ENCODE results near the gene PRR20G. TPM values are rescaled to one million over a fixed set of nuclear protein-coding genes. Genes with fewer than 3 reads are reported as not detected.
"Not testable (repeated sequence)": the region's sequence is repeated elsewhere in the genome, so short reads cannot be mapped to it uniquely, and the experiment has no call there.

Gene PRR20G
- total and polyA plus RNA-seq, 2 donors (not counting 1 experiment from before 2014, with no cell fraction given) = not detected

DNA sequence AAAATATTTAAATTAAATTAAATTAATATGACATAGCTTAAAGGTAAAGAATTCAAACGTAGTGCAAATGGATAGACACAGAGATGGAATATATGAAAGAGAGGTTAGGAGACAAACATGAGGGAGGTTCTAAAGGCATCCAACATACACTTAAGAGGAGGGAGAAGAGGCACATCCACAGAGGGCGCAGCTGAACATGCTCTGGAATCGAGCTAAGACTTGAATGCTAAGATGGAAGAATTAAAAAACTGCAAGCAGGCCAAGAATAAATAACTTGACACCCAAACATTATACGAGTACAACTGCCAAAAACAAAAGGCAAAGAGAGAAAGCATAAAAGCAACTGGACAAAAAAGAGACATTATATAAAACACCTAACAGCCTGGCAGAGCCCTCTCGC lies 9.1 kb upstream of the PRR20G start:
- no peak for ATAC-seq (ENCODE audit: low read depth)
- no peak overlapping the region for H2AFZ ChIP-seq (ENCODE audit: insufficient read depth, low read depth, low read length, poor library complexity, severe bottlenecking)
- H3K27me3 ChIP-seq (replicated peaks in 1 of 4; ENCODE audit: control extremely low read depth in 1 of 4, control insufficient read depth in 3 of 4, insufficient read depth in 4 of 4, low read length in 3 of 4) = no peaks in the 10 kb centered on the region
- Mint-ChIP-seq H3K27me3 (peaks cover 11% of the 10 kb centered on the region), H3K27ac (no peak overlapping the region), H3K4me3 (no peak overlapping the region), H3K9me3 (ENCODE audit: insufficient read depth) (peaks cover under 1% of the 10 kb centered on the region), H3K4me1 (no peaks in the 10 kb centered on the region)
- ChIA-PET CTCF (no interaction called here), POLR2A (no interaction called here)
- no peak for TF ChIP-seq EZH2 (IDR thresholded peaks at IDR 0.05; ENCODE audit: borderline replicate concordance, insufficient read depth, low read depth, low read length, poor library complexity, severe bottlenecking)
- TF ChIP-seq, protein P1, sequence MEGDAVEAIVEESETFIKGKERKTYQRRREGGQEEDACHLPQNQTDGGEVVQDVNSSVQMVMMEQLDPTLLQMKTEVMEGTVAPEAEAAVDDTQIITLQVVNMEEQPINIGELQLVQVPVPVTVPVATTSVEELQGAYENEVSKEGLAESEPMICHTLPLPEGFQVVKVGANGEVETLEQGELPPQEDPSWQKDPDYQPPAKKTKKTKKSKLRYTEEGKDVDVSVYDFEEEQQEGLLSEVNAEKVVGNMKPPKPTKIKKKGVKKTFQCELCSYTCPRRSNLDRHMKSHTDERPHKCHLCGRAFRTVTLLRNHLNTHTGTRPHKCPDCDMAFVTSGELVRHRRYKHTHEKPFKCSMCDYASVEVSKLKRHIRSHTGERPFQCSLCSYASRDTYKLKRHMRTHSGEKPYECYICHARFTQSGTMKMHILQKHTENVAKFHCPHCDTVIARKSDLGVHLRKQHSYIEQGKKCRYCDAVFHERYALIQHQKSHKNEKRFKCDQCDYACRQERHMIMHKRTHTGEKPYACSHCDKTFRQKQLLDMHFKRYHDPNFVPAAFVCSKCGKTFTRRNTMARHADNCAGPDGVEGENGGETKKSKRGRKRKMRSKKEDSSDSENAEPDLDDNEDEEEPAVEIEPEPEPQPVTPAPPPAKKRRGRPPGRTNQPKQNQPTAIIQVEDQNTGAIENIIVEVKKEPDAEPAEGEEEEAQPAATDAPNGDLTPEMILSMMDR (IDR thresholded peaks at IDR 0.05) = no peak
- no peak overlapping the region for H3K4me3 ChIP-seq (ENCODE audit: control extremely low read depth in 1 of 5, extremely low read depth in 1 of 5, insufficient read depth in 1 of 5, low read depth in 2 of 5, low read length in 4 of 5)
- intact Hi-C loops (cut with micrococcal nuclease) = no loop called here
- H3K4me1 ChIP-seq (ENCODE audit: control insufficient read depth in 2 of 2, insufficient read depth in 2 of 2, low read length in 2 of 2) = no peaks in the 10 kb centered on the region
- DNase-seq = no peak
- H3K79me2 ChIP-seq (ENCODE audit: control insufficient read depth, insufficient read depth, low read length) = no peaks in the 10 kb centered on the region
- no peaks in the 10 kb centered on the region for H3K36me3 ChIP-seq (replicated peaks in 1 of 2; ENCODE audit: control extremely low read depth in 1 of 2, control insufficient read depth in 1 of 2, extremely low read depth in 1 of 2, insufficient read depth in 2 of 2, low read length in 1 of 2)
- WGBS (ENCODE audit: insufficient coverage) = 100% methylated on average over 1 of the region's 5 CpGs
- H4K20me1 ChIP-seq (ENCODE audit: control insufficient read depth, insufficient read depth, low read length, poor library complexity, severe bottlenecking) = no peaks in the 10 kb centered on the region
- peaks cover 0 to 4% (median 0%) of the 10 kb centered on the region in 3 donors for H3K9me3 ChIP-seq (ENCODE audit: control extremely low read depth in 1 of 3, control insufficient read depth in 2 of 3, insufficient read depth in 1 of 3, low read length in 2 of 3)
- H3K9ac ChIP-seq (ENCODE audit: low read length) = no peak overlapping the region
- H3K27ac ChIP-seq (ENCODE audit: low read length in 2 of 2) = no peak overlapping the region
- no peak overlapping the region for H3K4me2 ChIP-seq (replicated peaks; ENCODE audit: low read depth, low read length, poor library complexity, severe bottlenecking)

DNA sequence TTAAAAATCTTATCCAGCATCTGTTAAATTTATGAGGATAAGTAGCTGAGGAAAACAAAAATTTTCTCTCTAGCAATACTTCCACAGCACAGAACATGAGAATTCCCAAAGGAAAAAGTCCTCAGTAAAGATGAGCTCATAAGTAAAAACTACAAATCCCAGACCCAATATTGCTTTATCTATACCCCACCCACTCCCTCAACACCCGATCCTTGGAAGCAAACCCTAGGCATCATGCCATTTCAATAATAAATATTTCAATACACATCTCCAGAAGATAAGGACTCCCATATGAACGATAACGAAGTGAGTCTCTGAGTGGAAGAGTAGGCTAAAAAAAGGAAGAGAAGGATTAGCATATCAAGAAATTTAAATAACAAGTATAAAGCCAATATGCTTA lies 8.3 kb upstream of the PRR20G start:
- Histone ChIP-seq H3K9me3 (ENCODE audit: control extremely low read depth in 1 of 3, control insufficient read depth in 2 of 3, insufficient read depth in 1 of 3, low read length in 2 of 3) (peaks cover 0 to 4% (median 0%) of the 10 kb centered on the region in 3 donors), H3K79me2 (ENCODE audit: control insufficient read depth, insufficient read depth, low read length) (no peaks in the 10 kb centered on the region), H3K36me3 (replicated peaks in 1 of 2; ENCODE audit: control extremely low read depth in 1 of 2, control insufficient read depth in 1 of 2, extremely low read depth in 1 of 2, insufficient read depth in 2 of 2, low read length in 1 of 2) (no peaks in the 10 kb centered on the region), H2AFZ (ENCODE audit: insufficient read depth, low read depth, low read length, poor library complexity, severe bottlenecking) (no peak overlapping the region), H3K4me3 (ENCODE audit: control extremely low read depth in 1 of 5, extremely low read depth in 1 of 5, insufficient read depth in 1 of 5, low read depth in 2 of 5, low read length in 4 of 5) (no peak overlapping the region), H3K4me1 (ENCODE audit: control insufficient read depth in 2 of 2, insufficient read depth in 2 of 2, low read length in 2 of 2) (no peaks in the 10 kb centered on the region), H3K27ac (ENCODE audit: low read length in 2 of 2) (no peak overlapping the region), H3K9ac (ENCODE audit: low read length) (no peak overlapping the region), H4K20me1 (ENCODE audit: control insufficient read depth, insufficient read depth, low read length, poor library complexity, severe bottlenecking) (no peaks in the 10 kb centered on the region), H3K27me3 (replicated peaks in 1 of 4; ENCODE audit: control extremely low read depth in 1 of 4, control insufficient read depth in 3 of 4, insufficient read depth in 4 of 4, low read length in 3 of 4) (no peaks in the 10 kb centered on the region), H3K4me2 (replicated peaks; ENCODE audit: low read depth, low read length, poor library complexity, severe bottlenecking) (no peak overlapping the region)
- ATAC-seq (ENCODE audit: low read depth) = no peak
- POLR2A ChIA-PET = no interaction called here
- DNase-seq = no peak
- Mint-ChIP-seq H3K4me1 (no peaks in the 10 kb centered on the region), H3K27me3 (peaks cover 11% of the 10 kb centered on the region), H3K4me3 (no peak overlapping the region), H3K27ac (no peak overlapping the region), H3K9me3 (ENCODE audit: insufficient read depth) (peaks cover 6% of the 10 kb centered on the region)
- TF ChIP-seq EZH2 (IDR thresholded peaks at IDR 0.05; ENCODE audit: borderline replicate concordance, insufficient read depth, low read depth, low read length, poor library complexity, severe bottlenecking) = no peak
- TF ChIP-seq, protein P1 (IDR thresholded peaks at IDR 0.05) = no peak
- intact Hi-C loops (cut with micrococcal nuclease) = no loop called here
- 100% methylated on average over 1 of the region's 3 CpGs for WGBS (ENCODE audit: insufficient coverage)
- CTCF ChIA-PET = no interaction called here

DNA sequence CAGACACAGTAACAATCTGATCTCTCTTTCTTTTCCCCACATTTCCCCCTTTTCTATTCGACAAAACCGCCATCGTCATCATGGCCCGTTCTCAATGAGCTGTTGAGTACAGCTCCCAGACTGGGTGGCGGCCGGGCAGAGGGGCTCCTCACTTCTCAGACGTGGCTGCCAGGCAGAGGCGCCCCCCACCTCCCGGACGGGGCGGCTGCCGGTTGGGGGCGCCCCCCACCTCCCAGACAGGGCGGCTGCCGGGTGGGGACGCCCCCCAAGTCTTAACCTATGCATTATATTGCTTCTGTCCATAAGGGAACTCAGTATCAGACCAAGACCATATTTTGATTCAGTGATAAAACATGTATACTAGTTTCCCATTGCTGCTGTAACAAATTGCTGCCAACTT lies 5.8 kb upstream of the PRR20G start:
- H3K4me3 Mint-ChIP-seq; H3K9ac ChIP-seq (ENCODE audit: low read length); CTCF ChIA-PET; H3K79me2 ChIP-seq (ENCODE audit: control insufficient read depth, insufficient read depth, low read length); H3K4me1 ChIP-seq (ENCODE audit: control insufficient read depth in 2 of 2, insufficient read depth in 2 of 2, low read length in 2 of 2); H3K27ac ChIP-seq (ENCODE audit: low read length in 2 of 2); H3K27me3 ChIP-seq (replicated peaks in 1 of 4; ENCODE audit: control extremely low read depth in 1 of 4, control insufficient read depth in 3 of 4, insufficient read depth in 4 of 4, low read length in 3 of 4); H2AFZ ChIP-seq (ENCODE audit: insufficient read depth, low read depth, low read length, poor library complexity, severe bottlenecking); H3K36me3 ChIP-seq (replicated peaks in 1 of 2; ENCODE audit: control extremely low read depth in 1 of 2, control insufficient read depth in 1 of 2, extremely low read depth in 1 of 2, insufficient read depth in 2 of 2, low read length in 1 of 2); H3K4me3 ChIP-seq (ENCODE audit: control extremely low read depth in 1 of 5, extremely low read depth in 1 of 5, insufficient read depth in 1 of 5, low read depth in 2 of 5, low read length in 4 of 5); ATAC-seq (ENCODE audit: low read depth); H3K27ac Mint-ChIP-seq; H3K4me1 Mint-ChIP-seq; DNase-seq; H4K20me1 ChIP-seq (ENCODE audit: control insufficient read depth, insufficient read depth, low read length, poor library complexity, severe bottlenecking); POLR2A ChIA-PET; H3K9me3 Mint-ChIP-seq (ENCODE audit: insufficient read depth); intact Hi-C loops (cut with micrococcal nuclease); H3K4me2 ChIP-seq (replicated peaks; ENCODE audit: low read depth, low read length, poor library complexity, severe bottlenecking): not testable (repeated sequence)
- H3K27me3 Mint-ChIP-seq = peaks cover 11% of the 10 kb centered on the region
- 91% methylated on average over 8 of the region's 16 CpGs for WGBS (ENCODE audit: insufficient coverage)
- H3K9me3 ChIP-seq (ENCODE audit: control extremely low read depth in 1 of 3, control insufficient read depth in 2 of 3, insufficient read depth in 1 of 3, low read length in 2 of 3) = peaks cover 0 to 12% (median 0%) of the 10 kb centered on the region in 3 donors

Measured in B cell (primary cell).